ENCODE results near the gene PTPRN2. TPM values are rescaled to one million over a fixed set of nuclear protein-coding genes. Genes with fewer than 3 reads are reported as not detected.
"Not testable (repeated sequence)": the region's sequence is repeated elsewhere in the genome, so short reads cannot be mapped to it uniquely, and the experiment has no call there.

PTPRN2 gene
- total and polyA plus RNA-seq, 4 donors, result 18.1 to 69.9 (median 50.4) TPM

- peaks cover 4% of the 10 kb centered on the region for H3K36me3 ChIP-seq (ENCODE audit: control insufficient read depth, insufficient read depth, low read length)
- no peak overlapping the region for H3K27ac ChIP-seq (ENCODE audit: low read depth, low read length)
- H3K4me3 ChIP-seq (ENCODE audit: low read depth, low read length), result no peak overlapping the region
- no peaks in the 10 kb centered on the region for H3K9me3 ChIP-seq (ENCODE audit: control insufficient read depth, insufficient read depth, low read length)
- H3K4me1 ChIP-seq (ENCODE audit: control insufficient read depth, insufficient read depth, low read length), result peaks cover 2% of the 10 kb centered on the region
- 73% methylated on average over 13 of the region's 13 CpGs for WGBS (ENCODE audit: insufficient coverage)
- no peaks in the 10 kb centered on the region for H3K27me3 ChIP-seq (ENCODE audit: control insufficient read depth, insufficient read depth, low read length)
- DNase-seq (ENCODE audit: low read depth in 4 of 6, low spot score in 6 of 6), result no peak
Measured at GRCh38 chr7:158458096-158458495, 129.5 kb downstream of the PTPRN2 start.

GRCh38 chr7:158457586-158457985 is 130.0 kb downstream of the PTPRN2 start:
- H3K4me3 ChIP-seq (ENCODE audit: low read depth, low read length); H3K27ac ChIP-seq (ENCODE audit: low read depth, low read length); H3K9me3 ChIP-seq (ENCODE audit: control insufficient read depth, insufficient read depth, low read length); H3K4me1 ChIP-seq (ENCODE audit: control insufficient read depth, insufficient read depth, low read length); DNase-seq (ENCODE audit: low read depth in 4 of 6, low spot score in 6 of 6); H3K27me3 ChIP-seq (ENCODE audit: control insufficient read depth, insufficient read depth, low read length); H3K36me3 ChIP-seq (ENCODE audit: control insufficient read depth, insufficient read depth, low read length): not testable (repeated sequence)
- WGBS (ENCODE audit: insufficient coverage), result 97% methylated on average over 7 of the region's 22 CpGs

- H3K4me1 ChIP-seq (ENCODE audit: control insufficient read depth, insufficient read depth, low read length), result peaks cover 9% of the 10 kb centered on the region
- H3K36me3 ChIP-seq (ENCODE audit: control insufficient read depth, insufficient read depth, low read length), result peaks cover 4% of the 10 kb centered on the region
- whole genome bisulfite sequencing (ENCODE audit: insufficient coverage), result 89% methylated on average over 7 of the region's 8 CpGs
Measured at GRCh38 chr7:158454631-158455030, 133.0 kb downstream of the PTPRN2 start.

GRCh38 chr7:158453663-158454062 is 134.0 kb downstream of the PTPRN2 start:
- DNase-seq (ENCODE audit: low read depth in 4 of 6, low spot score in 6 of 6), result peak in 2 of 6 donors; percentile 32 to 54
- no peak overlapping the region for H3K27ac ChIP-seq (ENCODE audit: low read depth, low read length)
- 20% methylated on average over 1 of the region's 9 CpGs for WGBS (ENCODE audit: insufficient coverage)
- H3K27me3 ChIP-seq (ENCODE audit: control insufficient read depth, insufficient read depth, low read length), result no peaks in the 10 kb centered on the region
- peaks cover 9% of the 10 kb centered on the region for H3K4me1 ChIP-seq (ENCODE audit: control insufficient read depth, insufficient read depth, low read length)
- no peaks in the 10 kb centered on the region for H3K9me3 ChIP-seq (ENCODE audit: control insufficient read depth, insufficient read depth, low read length)
- H3K36me3 ChIP-seq (ENCODE audit: control insufficient read depth, insufficient read depth, low read length), result no peaks in the 10 kb centered on the region
- no peak overlapping the region for H3K4me3 ChIP-seq (ENCODE audit: low read depth, low read length)

More at GRCh38 chr7:158454631-158455030, 133.0 kb downstream of the PTPRN2 start:
- Histone ChIP-seq H3K9me3 (ENCODE audit: control insufficient read depth, insufficient read depth, low read length) (no peaks in the 10 kb centered on the region), H3K27me3 (ENCODE audit: control insufficient read depth, insufficient read depth, low read length) (no peaks in the 10 kb centered on the region), H3K4me3 (ENCODE audit: low read depth, low read length) (no peak overlapping the region), H3K27ac (ENCODE audit: low read depth, low read length) (no peak overlapping the region)
- DNase-seq (ENCODE audit: low read depth in 4 of 6, low spot score in 6 of 6), result no peak

- peaks cover 16% of the 10 kb centered on the region for H3K4me1 ChIP-seq (ENCODE audit: control insufficient read depth, insufficient read depth, low read length)
- no peak overlapping the region for H3K27ac ChIP-seq (ENCODE audit: low read depth, low read length)
- no peak for DNase-seq (ENCODE audit: low read depth in 4 of 6, low spot score in 6 of 6)
- no peaks in the 10 kb centered on the region for H3K27me3 ChIP-seq (ENCODE audit: control insufficient read depth, insufficient read depth, low read length)
- H3K9me3 ChIP-seq (ENCODE audit: control insufficient read depth, insufficient read depth, low read length), result no peaks in the 10 kb centered on the region
- H3K4me3 ChIP-seq (ENCODE audit: low read depth, low read length), result no peak overlapping the region
- WGBS (ENCODE audit: insufficient coverage), result 98% methylated on average over 7 of the region's 11 CpGs
- peaks cover 4% of the 10 kb centered on the region for H3K36me3 ChIP-seq (ENCODE audit: control insufficient read depth, insufficient read depth, low read length)
Measured at GRCh38 chr7:158452331-158452730, 135.3 kb downstream of the PTPRN2 start.

GRCh38 chr7:158450476-158451124 is 137.0 kb downstream of the PTPRN2 start:
- Histone ChIP-seq H3K36me3 (ENCODE audit: control insufficient read depth, insufficient read depth, low read length) (peaks cover 4% of the 10 kb centered on the region), H3K9me3 (ENCODE audit: control insufficient read depth, insufficient read depth, low read length) (no peaks in the 10 kb centered on the region)
- 90% methylated on average over 19 of the region's 29 CpGs for WGBS (ENCODE audit: insufficient coverage)

GRCh38 chr7:158449942-158450341 is 137.7 kb downstream of the PTPRN2 start:
- 93% methylated on average over 12 of the region's 12 CpGs for WGBS (ENCODE audit: insufficient coverage)
- H3K27me3 ChIP-seq (ENCODE audit: control insufficient read depth, insufficient read depth, low read length), result no peaks in the 10 kb centered on the region
- no peak overlapping the region for H3K27ac ChIP-seq (ENCODE audit: low read depth, low read length)
- peaks cover 4% of the 10 kb centered on the region for H3K36me3 ChIP-seq (ENCODE audit: control insufficient read depth, insufficient read depth, low read length)
- H3K4me1 ChIP-seq (ENCODE audit: control insufficient read depth, insufficient read depth, low read length), result peaks cover 38% of the 10 kb centered on the region
- H3K9me3 ChIP-seq (ENCODE audit: control insufficient read depth, insufficient read depth, low read length), result no peaks in the 10 kb centered on the region
- no peak for DNase-seq (ENCODE audit: low read depth in 4 of 6, low spot score in 6 of 6)
- no peak overlapping the region for H3K4me3 ChIP-seq (ENCODE audit: low read depth, low read length)

More at GRCh38 chr7:158450476-158451124, 137.0 kb downstream of the PTPRN2 start:
- no peak overlapping the region for H3K4me3 ChIP-seq (ENCODE audit: low read depth, low read length)
- H3K27ac ChIP-seq (ENCODE audit: low read depth, low read length), result no peak overlapping the region
- no peaks in the 10 kb centered on the region for H3K27me3 ChIP-seq (ENCODE audit: control insufficient read depth, insufficient read depth, low read length)
- DNase-seq (ENCODE audit: low read depth in 4 of 6, low spot score in 6 of 6), result no peak
- H3K4me1 ChIP-seq (ENCODE audit: control insufficient read depth, insufficient read depth, low read length), result peaks cover 32% of the 10 kb centered on the region

- Histone ChIP-seq H3K27ac (ENCODE audit: low read depth, low read length) (no peak overlapping the region), H3K27me3 (ENCODE audit: control insufficient read depth, insufficient read depth, low read length) (no peaks in the 10 kb centered on the region), H3K4me1 (ENCODE audit: control insufficient read depth, insufficient read depth, low read length) (peaks cover 45% of the 10 kb centered on the region), H3K4me3 (ENCODE audit: low read depth, low read length) (no peak overlapping the region), H3K36me3 (ENCODE audit: control insufficient read depth, insufficient read depth, low read length) (peaks cover 4% of the 10 kb centered on the region), H3K9me3 (ENCODE audit: control insufficient read depth, insufficient read depth, low read length) (no peaks in the 10 kb centered on the region)
- DNase-seq (ENCODE audit: low read depth in 4 of 6, low spot score in 6 of 6), result no peak
- WGBS (ENCODE audit: insufficient coverage), result 95% methylated on average over 8 of the region's 12 CpGs
Measured at GRCh38 chr7:158449266-158449665, 138.4 kb downstream of the PTPRN2 start.

- 91% methylated on average over 16 of the region's 16 CpGs for WGBS (ENCODE audit: insufficient coverage)
- Histone ChIP-seq H3K27me3 (ENCODE audit: control insufficient read depth, insufficient read depth, low read length) (no peaks in the 10 kb centered on the region), H3K9me3 (ENCODE audit: control insufficient read depth, insufficient read depth, low read length) (no peaks in the 10 kb centered on the region), H3K27ac (ENCODE audit: low read depth, low read length) (no peak overlapping the region), H3K36me3 (ENCODE audit: control insufficient read depth, insufficient read depth, low read length) (peaks cover 8% of the 10 kb centered on the region), H3K4me1 (ENCODE audit: control insufficient read depth, insufficient read depth, low read length) (peaks cover 49% of the 10 kb centered on the region), H3K4me3 (ENCODE audit: low read depth, low read length) (no peak overlapping the region)
- DNase-seq (ENCODE audit: low read depth in 4 of 6, low spot score in 6 of 6), result no peak
Measured at GRCh38 chr7:158448430-158449100, 139.1 kb downstream of the PTPRN2 start.
